SK-MEL-5 (cell line): ENCODE results near the gene WDR7. TPM values are rescaled to one million over a fixed set of nuclear protein-coding genes. Genes with fewer than 3 reads are reported as not detected.

Experiments used
- DNase-seq: peaks from one replicate; pipeline ENCODE4 v3.0.0-alpha.2; 2016; ENCODE audit warnings: low read depth, low spot score
- in situ Hi-C: cut with HindIII; loops from 2 replicates; pipeline ENCODE4 v1.10.0; 2016; ENCODE audit warnings: low sequenced_read_pairs, high pct_unique_total_duplicates, low pct_unique_long_range_greater_than_20kb
- total RNA-seq: library from RNA; depleted of rRNA; stranded (reverse); fragments of >200 nt; shearing (Covaris generic); gene quantifications from 2 replicates; pipeline ENCODE4 v1.2.3, GENCODE V29; 2014

The WDR7 gene
- total RNA-seq, 1 experiment from 2014 or later = 9.3 TPM

GRCh38 chr18:56696966-56697365, 45.8 kb downstream of the WDR7 start:
- DNase-seq = peak; percentile 40
- in situ Hi-C loops = no loop called here

GRCh38 chr18:56702946-56703345, 51.8 kb downstream of the WDR7 start:
- in situ Hi-C loops = no loop called here
- peak; percentile 68 for DNase-seq

GRCh38 chr18:56709463-56709862, 58.3 kb downstream of the WDR7 start:
- DNase-seq = peak; percentile 66
- in situ Hi-C loops = no loop called here

GRCh38 chr18:56711708-56712445, 60.7 kb downstream of the WDR7 start:
- DNase-seq = no peak
- in situ Hi-C loops = no loop called here

GRCh38 chr18:56712761-56713160, 61.6 kb downstream of the WDR7 start:
- no peak for DNase-seq
- in situ Hi-C loops = no loop called here

- in situ Hi-C loops = no loop called here
Observed at GRCh38 chr18:56715121-56715520, 64.0 kb downstream of the WDR7 start.

GRCh38 chr18:56716692-56717146, 65.6 kb downstream of the WDR7 start:
- no peak for DNase-seq
- in situ Hi-C loops = no loop called here

More at GRCh38 chr18:56715121-56715520, 64.0 kb downstream of the WDR7 start:
- DNase-seq = no peak

- no peak for DNase-seq
- in situ Hi-C loops = no loop called here
Observed at GRCh38 chr18:56721031-56721430, 69.9 kb downstream of the WDR7 start.

GRCh38 chr18:56721491-56721890, 70.3 kb downstream of the WDR7 start:
- in situ Hi-C loops = no loop called here

GRCh38 chr18:56722518-56722917, 71.4 kb downstream of the WDR7 start:
- DNase-seq = no peak
- in situ Hi-C loops = no loop called here

More at GRCh38 chr18:56721491-56721890, 70.3 kb downstream of the WDR7 start:
- DNase-seq = no peak

- in situ Hi-C loops = no loop called here
Observed at GRCh38 chr18:56723068-56723467, 71.9 kb downstream of the WDR7 start.

GRCh38 chr18:56723706-56724105, 72.5 kb downstream of the WDR7 start:
- in situ Hi-C loops = no loop called here
- DNase-seq = no peak

More at GRCh38 chr18:56723068-56723467, 71.9 kb downstream of the WDR7 start:
- DNase-seq = no peak

- in situ Hi-C loops = no loop called here
- DNase-seq = no peak
Observed at GRCh38 chr18:56726906-56727305, 75.7 kb downstream of the WDR7 start.

GRCh38 chr18:56727399-56727798, 76.2 kb downstream of the WDR7 start:
- in situ Hi-C loops = no loop called here
- no peak for DNase-seq

- DNase-seq = no peak
- in situ Hi-C loops = no loop called here
Observed at GRCh38 chr18:56728741-56729140, 77.6 kb downstream of the WDR7 start.

- in situ Hi-C loops = no loop called here
Observed at GRCh38 chr18:56738184-56738583, 87.0 kb downstream of the WDR7 start.

GRCh38 chr18:56739731-56740130, 88.6 kb downstream of the WDR7 start:
- in situ Hi-C loops = no loop called here
- no peak for DNase-seq

More at GRCh38 chr18:56738184-56738583, 87.0 kb downstream of the WDR7 start:
- no peak for DNase-seq

- DNase-seq = no peak
- in situ Hi-C loops = no loop called here
Observed at GRCh38 chr18:56740645-56741044, 89.5 kb downstream of the WDR7 start.

GRCh38 chr18:56741685-56742084, 90.5 kb downstream of the WDR7 start:
- in situ Hi-C loops = no loop called here
- DNase-seq = no peak
